Ramos (cell line): ENCODE data around the gene UQCRC1.
"Not testable (repeated sequence)": the region's sequence is repeated elsewhere in the genome, so short reads cannot be mapped to it uniquely, and the experiment has no call there.

Experiments used
- in situ Hi-C: fragments of 300-500 bp; cut with MboI; formaldehyde crosslinking; loops from one replicate; pipeline ENCODE4 v1.14.3; 2022; ENCODE audit warnings: low sequenced_read_pairs; ENCODE audit not compliant: unreplicated experiment

UQCRC1 gene

DNA sequence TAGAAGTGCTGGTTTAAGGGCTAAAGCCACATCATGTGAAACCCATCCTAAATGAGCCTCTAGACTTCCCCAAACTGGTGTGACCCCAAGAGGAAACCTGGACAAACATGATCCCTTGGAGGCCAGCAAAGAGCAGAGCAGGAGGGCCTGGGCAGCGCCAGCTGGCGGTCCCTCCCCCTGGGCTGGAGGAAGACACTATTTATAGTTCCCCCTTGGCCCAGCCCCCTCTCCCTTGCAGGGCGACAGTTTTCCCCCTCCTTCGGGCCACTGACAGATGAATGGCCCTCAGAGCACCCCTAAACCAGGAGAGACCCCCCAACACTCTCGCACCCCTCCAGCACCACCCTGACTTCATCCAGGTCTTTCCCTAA lies 48.8 kb downstream of the UQCRC1 start:
- in situ Hi-C loops, result no loop called here

DNA sequence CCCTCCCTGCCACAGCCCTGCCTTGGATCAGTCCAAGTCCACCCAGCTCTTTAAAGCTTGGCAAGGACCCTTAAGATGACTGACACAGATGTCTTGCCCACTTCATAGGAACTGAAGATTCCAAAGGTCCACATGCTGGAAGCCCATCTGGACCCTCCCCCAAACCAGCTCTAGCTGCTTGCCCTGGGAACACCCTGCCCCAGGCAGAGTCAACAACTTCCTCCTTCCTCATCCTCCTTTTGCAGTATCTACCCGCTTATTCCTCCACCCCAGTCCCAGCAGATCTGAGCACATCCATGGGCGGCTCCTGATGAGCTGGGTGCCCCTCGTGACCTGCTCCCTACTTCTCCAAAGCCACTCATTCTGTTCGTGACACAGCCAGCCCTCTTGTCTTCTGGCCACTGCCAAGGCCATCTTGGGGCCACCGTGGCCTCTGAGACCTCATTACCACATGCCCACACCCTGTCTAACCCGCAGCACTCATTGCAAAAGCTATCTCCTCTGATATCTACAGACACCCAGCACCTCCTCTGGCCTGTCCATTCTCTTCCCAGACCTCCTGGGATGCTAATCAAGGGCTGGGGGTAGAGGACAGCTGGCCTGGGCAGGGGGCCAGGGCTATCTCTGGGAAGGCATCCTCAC lies 50.8 kb downstream of the UQCRC1 start:
- in situ Hi-C loops, result no loop called here

DNA sequence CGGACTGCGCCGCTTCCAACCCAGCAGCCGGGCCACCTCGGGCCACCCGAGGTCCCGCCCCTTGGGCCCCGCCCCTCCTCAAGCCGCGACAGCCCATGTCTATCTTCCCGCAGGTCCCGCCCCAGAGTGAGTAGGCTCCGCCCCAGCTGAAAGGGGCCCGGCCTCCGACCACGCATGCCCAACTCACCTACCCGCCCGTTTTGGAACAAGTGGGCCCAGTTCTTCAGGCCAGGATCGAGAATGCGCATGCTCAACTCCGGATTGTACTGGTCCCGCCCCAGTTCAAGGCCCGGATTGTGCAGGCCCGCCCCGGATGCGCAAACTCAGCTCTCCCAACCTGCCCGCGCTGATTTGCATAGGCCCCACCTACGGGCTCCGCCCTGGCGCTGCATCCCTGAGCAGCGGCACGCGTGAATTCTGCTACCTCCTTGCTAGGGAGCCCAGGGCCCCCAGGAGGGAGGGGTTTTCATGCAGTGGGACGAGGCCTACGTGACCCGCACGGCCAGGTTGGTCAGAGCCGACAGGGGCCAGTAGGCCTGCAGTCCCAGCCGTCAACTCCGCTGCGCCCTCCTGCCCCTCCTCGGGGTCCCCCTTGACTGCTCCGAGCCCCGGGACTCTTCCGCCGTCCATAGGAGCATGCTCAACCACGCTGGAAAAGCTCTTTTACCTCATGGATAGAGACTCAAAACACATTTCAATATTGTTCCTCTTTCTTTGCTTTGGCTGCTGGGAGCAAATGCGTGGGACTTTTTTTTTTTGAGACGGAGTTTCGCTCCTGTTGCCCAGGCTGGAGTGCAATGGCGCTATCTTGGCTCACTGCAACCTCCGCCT lies 52.4 kb downstream of the UQCRC1 start, which contains the start of gene PFKFB4:
Gene PFKFB4 (minus strand): TSS at position 8 of the 831 bp plus-strand sequence. CDS start 26 bp downstream, outside the sequence.
- in situ Hi-C loops, result no loop called here

- in situ Hi-C loops, result no loop called here
These were observed 53.3 kb downstream of the UQCRC1 start for GRCh38 chr3:48555949-48556795.

DNA sequence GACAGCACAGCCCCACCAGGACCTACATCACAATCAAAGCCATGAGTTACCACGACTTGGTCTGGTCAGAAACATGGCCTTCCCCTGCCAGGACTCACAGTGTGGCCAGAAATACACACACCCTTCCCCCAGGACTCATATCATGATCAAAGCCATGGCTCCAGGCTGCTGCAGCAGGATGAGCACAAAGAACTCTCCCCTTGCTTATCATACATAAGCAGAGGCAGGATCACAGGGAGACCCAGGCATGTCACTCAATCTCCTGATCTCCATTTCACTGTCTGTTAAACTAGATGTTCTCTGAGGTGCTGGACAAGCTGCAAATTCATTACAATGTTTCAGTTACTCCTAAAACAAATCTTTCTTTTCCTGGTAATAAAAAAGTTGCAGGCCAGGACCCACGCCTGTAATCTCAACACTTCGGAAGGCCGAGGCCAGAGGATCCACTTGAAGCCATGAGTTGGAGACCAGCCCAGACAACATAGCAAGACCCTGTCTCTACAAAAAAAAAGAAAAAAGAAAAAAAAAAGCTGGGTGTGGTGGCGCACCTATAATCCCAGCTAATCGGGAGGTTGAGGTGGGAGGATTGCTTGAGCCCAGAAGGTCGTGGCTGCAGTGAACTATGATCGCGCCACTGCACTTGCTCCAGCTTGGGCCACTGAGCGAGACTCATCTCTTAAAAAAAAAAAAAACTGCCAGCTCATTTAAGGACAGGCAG lies 54.1 kb downstream of the UQCRC1 start:
- in situ Hi-C loops, result no loop called here

DNA sequence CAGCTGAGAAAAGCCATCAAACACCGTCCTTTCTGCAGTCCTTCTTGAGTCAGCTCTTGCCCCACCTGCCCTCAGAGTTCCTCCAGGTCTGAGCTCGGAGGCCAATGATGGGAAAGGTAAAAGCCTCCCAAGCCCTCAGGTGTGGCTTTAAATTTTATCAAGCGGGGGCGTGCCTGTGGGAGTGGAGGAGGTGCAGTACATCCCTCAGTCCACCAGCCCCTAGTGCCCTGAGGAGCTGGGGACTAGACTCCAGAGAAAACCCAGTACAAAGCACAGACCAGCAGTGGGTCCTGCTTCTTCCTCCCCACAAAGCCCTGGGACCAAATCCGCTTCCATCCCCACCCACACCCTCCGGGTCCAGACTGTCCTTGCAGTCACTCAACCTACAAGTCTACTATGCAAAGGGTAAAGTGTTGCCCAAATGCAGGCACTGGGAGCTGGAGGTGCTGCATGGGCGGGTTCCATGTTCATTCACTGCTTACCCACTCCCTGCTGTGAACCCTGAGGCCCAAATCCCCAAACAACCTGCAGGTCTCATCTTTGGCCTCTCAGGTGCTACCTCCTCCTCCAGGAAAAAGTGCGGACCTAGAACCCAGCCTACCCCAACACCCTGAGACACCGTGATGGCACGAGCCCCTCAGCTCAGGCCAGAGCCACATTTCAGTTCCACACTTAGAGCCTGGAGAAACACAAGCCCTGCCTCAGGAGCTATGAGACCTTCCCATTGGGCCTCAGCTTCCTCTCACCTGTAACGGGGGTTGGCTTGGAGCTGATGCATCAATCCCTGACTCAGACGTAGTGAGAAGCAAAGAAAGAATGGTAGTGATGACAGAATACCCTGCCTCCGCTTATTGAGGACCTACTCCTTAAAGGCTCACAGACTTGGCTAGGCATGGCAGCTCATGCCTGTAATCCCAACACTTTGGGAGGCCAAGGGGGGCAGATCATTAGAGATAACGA lies 55.3 kb downstream of the UQCRC1 start:
- in situ Hi-C loops, result no loop called here

DNA sequence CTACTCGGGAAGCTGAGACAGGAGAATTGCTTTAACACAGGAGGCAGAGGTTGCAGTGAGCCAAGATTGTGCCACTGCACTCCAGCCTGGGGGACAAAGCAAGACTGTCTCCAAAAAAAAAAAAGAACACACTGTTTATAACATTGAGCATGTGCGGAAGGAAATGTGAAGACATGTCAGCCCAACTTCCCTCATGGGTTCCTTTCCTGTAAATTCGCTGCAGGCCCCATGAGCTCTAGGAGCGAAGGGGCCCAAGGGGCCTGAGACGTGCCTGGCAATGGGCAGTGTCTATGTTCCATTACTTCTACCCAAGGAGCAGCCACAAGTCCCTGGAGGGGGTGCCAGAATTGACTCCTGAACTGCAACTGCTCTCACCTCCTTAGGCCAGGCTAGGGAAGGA lies 56.1 kb downstream of the UQCRC1 start:
- in situ Hi-C loops, result no loop called here

DNA sequence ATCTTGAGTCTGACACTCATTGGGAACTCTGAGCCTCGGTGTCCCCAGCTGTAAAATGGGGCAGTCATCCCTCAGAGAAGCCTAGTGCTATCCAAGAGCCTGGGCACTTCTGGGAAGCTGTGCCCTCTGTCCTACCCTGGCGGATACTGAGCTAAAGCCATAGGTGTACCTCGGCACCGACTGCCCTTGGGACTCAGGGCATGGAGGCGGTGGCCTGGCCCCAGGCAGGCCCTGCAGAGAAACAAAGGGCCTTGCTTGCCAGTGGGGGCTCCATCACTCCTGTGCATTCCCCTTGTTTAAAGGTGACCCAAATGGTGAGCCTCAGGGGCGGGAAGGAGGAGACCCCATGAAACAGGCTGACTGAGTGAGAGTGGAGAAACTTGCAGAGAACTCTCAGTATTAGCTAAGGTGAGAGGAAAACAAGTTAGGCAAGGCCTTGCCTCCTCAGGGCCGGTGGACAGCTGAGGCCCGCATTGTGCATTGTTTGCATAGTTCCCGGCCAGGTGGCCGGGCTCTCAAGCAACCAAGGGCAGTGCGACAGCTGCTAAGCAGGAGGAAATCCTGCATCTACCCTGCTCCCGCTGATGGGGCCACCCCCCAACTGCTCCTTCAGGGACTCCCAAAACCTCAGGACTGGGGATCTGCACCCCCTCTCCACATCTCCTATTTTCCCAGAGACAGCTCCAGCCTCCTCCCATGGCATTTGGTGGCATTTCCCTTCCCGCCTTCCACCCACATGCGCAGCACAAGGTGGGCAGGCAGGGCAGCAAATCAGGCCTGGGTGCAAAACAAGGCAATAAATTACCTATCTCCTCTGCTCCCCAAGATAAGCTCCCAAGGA lies 57.1 kb downstream of the UQCRC1 start:
- in situ Hi-C loops, result no loop called here

DNA sequence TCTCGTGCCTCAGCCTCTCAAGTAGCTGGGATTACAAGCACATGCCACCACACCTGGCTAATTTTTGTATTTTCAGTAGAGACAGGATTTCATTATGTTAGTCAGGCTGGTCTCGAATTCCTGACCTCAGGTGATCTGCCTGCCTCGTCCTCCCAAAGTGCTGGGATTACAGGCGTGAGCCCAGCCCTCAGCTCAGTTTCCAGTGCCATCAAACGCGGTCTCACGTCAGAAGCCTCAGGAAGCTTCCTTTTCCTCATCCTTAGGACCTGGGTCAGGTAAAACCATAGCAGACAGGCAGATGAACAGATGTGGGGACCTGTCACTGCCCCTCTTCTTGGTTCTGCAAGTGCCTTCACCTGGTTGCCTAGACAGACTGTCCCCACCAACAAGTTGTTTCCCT lies 57.8 kb downstream of the UQCRC1 start:
- in situ Hi-C loops, result not testable (repeated sequence)
